OCI-LY1 (cell line): Measurements from ENCODE around the gene CBFA2T3.

Experiments used
- CTCF ChIP-seq: fragments of 200-600 bp; sonication (generic), shearing (Covaris generic); IDR thresholded peaks from 2 replicates; pipeline ENCODE4 v1.5.1; 2017; ENCODE audit warnings: mild to moderate bottlenecking, antibody characterized with exemption, low read length, moderate library complexity, mixed read lengths
- EZH2 ChIP-seq: fragments of 200-600 bp; sonication (generic), shearing (Covaris generic); IDR thresholded peaks from 2 replicates; pipeline ENCODE4 v1.8.0; 2017; ENCODE audit warnings: borderline replicate concordance, mixed run types, mild to moderate bottlenecking, antibody characterized with exemption, low read length, moderate library complexity, mixed read lengths

GRCh38 chr16:88999457-89000206 is 22.6 kb upstream of the CBFA2T3 start:
- TF ChIP-seq CTCF (no peak), EZH2 (no peak)
